Duodenal mucosa (tissue), 2 donors: ENCODE results near the gene ADGRF3.
"Not testable (repeated sequence)": the region's sequence is repeated elsewhere in the genome, so short reads cannot be mapped to it uniquely, and the experiment has no call there.

Experiments used
- H3K27ac ChIP-seq: one replicate; pipeline ENCODE4 v1.7.0; 2013; ENCODE audit warnings: low read depth, low read length
- H3K27me3 ChIP-seq, 2 donors: one replicate each; pipeline ENCODE4 v1.7.0; 2013; ENCODE audit warnings: low read length in 2 of 2, control low read depth in 1 of 2; ENCODE audit not compliant: insufficient read depth in 2 of 2, control insufficient read depth in 1 of 2
- H3K36me3 ChIP-seq, 2 donors: one replicate each; pipeline ENCODE4 v1.7.0; 2013; ENCODE audit warnings: low read length in 2 of 2, control low read depth in 1 of 2; ENCODE audit not compliant: insufficient read depth in 2 of 2, control insufficient read depth in 1 of 2
- H3K4me1 ChIP-seq, 2 donors: one replicate each; pipeline ENCODE4 v1.7.0; 2013; ENCODE audit warnings: low read length in 2 of 2, control low read depth in 1 of 2; ENCODE audit not compliant: insufficient read depth in 2 of 2, control insufficient read depth in 1 of 2
- H3K4me3 ChIP-seq, 2 donors: one replicate each; pipeline ENCODE4 v1.7.0; 2013; ENCODE audit warnings: low read length in 2 of 2, low read depth in 1 of 2
- H3K9ac ChIP-seq, 2 donors: one replicate each; pipeline ENCODE4 v1.7.0; 2013; ENCODE audit warnings: low read length in 2 of 2, low read depth in 1 of 2
- H3K9me3 ChIP-seq, 2 donors: one replicate each; pipeline ENCODE4 v1.7.0; 2013; ENCODE audit warnings: low read length in 2 of 2, control low read depth in 1 of 2; ENCODE audit not compliant: control insufficient read depth in 1 of 2

The ADGRF3 gene

DNA sequence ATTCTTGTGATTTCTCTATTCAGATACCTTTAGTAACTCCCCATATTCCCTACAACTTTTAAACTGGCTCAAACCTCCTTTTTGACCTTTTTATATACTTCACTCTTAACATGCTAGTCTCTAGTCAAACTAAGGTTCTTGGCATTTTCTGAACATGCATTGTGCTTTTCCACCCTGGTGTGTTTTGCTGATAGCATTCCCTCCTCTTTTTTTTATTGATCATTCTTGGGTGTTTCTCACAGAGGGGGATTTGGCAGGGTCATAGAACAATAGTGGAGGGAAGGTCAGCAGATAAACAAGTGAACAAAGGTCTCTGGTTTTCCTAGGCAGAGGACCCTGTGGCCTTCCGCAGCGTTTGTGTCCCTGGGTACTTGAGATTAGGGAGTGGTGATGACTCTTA lies 23.1 kb upstream of the ADGRF3 start:
- H3K36me3 ChIP-seq = peaks cover 3 to 48% of the 10 kb centered on the region in 2 donors
- H3K27me3 ChIP-seq, H3K9ac ChIP-seq, H3K4me1 ChIP-seq, H3K27ac ChIP-seq, H3K9me3 ChIP-seq, H3K4me3 ChIP-seq: not testable (repeated sequence)

DNA sequence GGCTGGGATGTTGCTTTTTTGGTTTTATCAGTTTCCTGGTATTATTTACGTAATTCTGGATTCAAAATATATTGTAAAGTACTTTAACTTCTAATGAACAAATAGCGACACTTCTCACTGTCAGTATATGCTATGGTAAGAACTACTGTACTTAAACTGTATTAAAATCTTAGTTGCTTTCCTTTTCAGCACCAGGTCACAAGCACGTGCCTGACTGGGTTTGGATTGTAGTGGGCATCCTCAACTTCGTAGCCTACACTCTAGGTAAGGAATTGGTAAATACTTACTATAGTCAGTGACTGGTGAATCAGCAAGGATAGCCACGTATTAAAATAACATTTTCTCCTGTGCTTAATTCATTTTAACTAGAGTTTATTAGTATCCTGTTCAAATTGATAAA lies 20.4 kb upstream of the ADGRF3 start:
- Histone ChIP-seq H3K4me3 (no peak overlapping the region), H3K9me3 (no peaks in the 10 kb centered on the region), H3K9ac (no peak overlapping the region), H3K36me3 (peaks cover 3 to 30% of the 10 kb centered on the region in 2 donors), H3K27ac (no peak overlapping the region), H3K4me1 (peaks cover 0 to 5% of the 10 kb centered on the region in 2 donors), H3K27me3 (no peaks in the 10 kb centered on the region)

DNA sequence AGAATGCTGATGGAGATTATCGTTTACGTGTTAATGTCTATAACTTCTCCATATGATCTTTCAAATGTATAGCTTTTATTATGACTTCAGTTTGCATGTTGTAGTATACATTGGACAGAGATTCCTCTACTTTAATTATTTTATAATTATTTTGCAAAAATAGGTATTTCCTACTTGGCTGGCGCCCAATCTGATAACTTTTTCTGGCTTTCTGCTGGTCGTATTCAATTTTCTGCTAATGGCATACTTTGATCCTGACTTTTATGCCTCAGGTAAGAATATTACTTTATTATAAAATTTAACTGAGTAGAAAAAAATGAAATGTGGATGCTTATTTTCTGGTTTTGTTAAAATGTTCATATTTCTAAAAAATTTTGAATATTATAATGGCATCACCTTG lies 18.1 kb upstream of the ADGRF3 start:
- H3K4me1 ChIP-seq = peaks cover 0 to 8% of the 10 kb centered on the region in 2 donors
- no peak overlapping the region for H3K27ac ChIP-seq
- no peaks in the 10 kb centered on the region for H3K27me3 ChIP-seq
- H3K9me3 ChIP-seq = no peaks in the 10 kb centered on the region
- no peak overlapping the region for H3K4me3 ChIP-seq
- H3K9ac ChIP-seq = no peak overlapping the region
- H3K36me3 ChIP-seq = peaks cover 3 to 30% of the 10 kb centered on the region in 2 donors

DNA sequence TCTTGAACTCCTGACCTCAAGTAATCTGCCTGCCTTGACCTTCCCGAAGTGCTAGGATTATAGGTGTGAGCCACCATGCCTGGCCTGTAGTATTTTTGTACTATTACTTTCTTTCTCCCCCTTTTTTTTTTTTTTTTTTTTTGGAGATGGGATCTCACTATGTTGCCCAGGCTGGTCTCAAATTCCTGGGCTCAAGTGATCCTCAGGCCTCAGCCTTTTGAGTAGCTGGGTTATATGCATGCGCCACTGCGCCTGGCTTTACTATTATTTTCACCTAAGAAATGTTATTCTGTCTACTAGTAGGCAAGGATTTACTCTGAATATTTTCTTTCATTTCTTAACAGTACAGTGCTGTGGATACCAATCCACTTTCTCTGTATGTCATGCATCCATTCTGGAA lies 17.4 kb upstream of the ADGRF3 start:
- Histone ChIP-seq H3K27ac (no peak overlapping the region), H3K9ac (no peak overlapping the region), H3K27me3 (no peaks in the 10 kb centered on the region), H3K4me3 (no peak overlapping the region), H3K9me3 (no peaks in the 10 kb centered on the region), H3K4me1 (peaks cover 0 to 10% of the 10 kb centered on the region in 2 donors), H3K36me3 (peaks cover 3 to 25% of the 10 kb centered on the region in 2 donors)

DNA sequence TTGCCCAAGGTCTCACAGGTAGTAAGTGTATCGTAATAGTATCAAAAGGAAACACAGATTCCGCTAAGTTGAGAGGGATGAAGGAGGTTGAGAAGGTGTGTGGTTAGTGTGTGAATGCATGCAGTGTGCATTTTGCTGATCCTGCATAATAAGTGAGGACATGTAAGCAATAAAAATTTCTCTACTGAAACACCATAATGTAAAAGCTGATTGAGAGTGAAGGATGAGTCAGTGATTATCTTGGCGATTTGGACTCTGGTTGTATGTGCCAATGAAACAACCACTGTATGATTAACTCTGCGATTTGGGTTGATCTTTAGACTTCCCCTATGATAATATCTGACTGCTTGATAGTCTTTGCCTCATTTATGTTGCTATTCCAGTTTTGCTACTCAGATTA lies 16.7 kb upstream of the ADGRF3 start:
- Histone ChIP-seq H3K27me3 (no peaks in the 10 kb centered on the region), H3K9me3 (no peaks in the 10 kb centered on the region), H3K27ac (no peak overlapping the region), H3K36me3 (peaks cover 2 to 24% of the 10 kb centered on the region in 2 donors), H3K4me1 (peaks cover 0 to 10% of the 10 kb centered on the region in 2 donors), H3K9ac (no peak overlapping the region), H3K4me3 (no peak overlapping the region)

DNA sequence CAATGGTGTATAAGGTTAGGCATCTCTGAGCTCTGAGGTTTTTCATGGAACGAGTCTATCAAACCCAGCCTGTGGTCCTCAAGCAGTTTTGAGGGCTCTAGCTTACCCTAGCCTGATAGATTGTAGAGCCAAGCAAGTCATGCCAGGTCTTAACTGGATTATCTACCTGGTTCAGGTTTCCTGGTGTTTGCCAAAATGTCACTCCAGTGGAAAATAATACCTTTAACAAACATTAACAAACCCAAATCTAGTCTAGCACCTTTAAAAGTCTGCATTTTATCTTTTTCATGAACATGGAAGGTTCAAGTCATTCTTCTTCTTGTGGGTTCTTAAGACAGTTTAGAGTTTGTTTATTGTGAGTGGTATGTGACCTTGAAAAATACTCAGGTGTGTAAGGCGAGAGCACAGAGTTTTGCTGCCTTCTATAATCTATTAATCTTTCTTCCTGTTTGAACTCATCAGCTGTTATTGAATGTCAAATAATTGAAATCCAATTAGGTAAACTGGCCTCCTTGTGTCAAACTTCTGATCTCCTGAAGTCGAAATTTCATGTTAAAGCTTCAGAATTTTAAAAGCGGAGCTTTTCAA lies 13.4 kb upstream of the ADGRF3 start:
- no peak overlapping the region for H3K4me3 ChIP-seq
- H3K27me3 ChIP-seq = no peaks in the 10 kb centered on the region
- H3K27ac ChIP-seq = no peak overlapping the region

DNA sequence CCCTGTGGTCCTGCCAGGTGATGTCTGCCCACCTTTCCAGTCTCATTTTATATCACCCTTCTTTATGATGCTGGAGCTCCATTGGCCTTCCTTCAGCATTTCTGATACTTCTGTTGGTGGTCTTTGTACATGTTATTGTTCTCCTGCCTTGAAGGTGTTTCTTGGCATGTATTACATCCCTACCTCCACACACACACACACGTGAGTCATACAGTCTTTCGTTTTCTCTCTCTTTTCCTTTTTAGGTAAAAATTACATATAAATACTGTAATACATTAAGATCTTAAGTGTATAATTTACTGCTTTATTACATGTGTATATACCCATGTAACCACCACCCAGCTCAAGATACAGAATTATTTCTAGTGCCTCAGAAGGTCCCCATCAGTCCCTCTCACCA lies 10.2 kb upstream of the ADGRF3 start:
- H3K9ac ChIP-seq = no peak overlapping the region
- H3K4me1 ChIP-seq = peaks cover 0 to 15% of the 10 kb centered on the region in 2 donors
- H3K4me3 ChIP-seq = no peak overlapping the region
- H3K27ac ChIP-seq = no peak overlapping the region
- H3K9me3 ChIP-seq = no peaks in the 10 kb centered on the region
- no peaks in the 10 kb centered on the region for H3K27me3 ChIP-seq
- no peaks in the 10 kb centered on the region for H3K36me3 ChIP-seq

More for the DNA sequence above, 13.4 kb upstream of the ADGRF3 start:
- Histone ChIP-seq H3K36me3 (peaks cover 0 to under 1% of the 10 kb centered on the region in 2 donors), H3K4me1 (peaks cover 0 to 19% of the 10 kb centered on the region in 2 donors), H3K9ac (no peak overlapping the region), H3K9me3 (no peaks in the 10 kb centered on the region)

DNA sequence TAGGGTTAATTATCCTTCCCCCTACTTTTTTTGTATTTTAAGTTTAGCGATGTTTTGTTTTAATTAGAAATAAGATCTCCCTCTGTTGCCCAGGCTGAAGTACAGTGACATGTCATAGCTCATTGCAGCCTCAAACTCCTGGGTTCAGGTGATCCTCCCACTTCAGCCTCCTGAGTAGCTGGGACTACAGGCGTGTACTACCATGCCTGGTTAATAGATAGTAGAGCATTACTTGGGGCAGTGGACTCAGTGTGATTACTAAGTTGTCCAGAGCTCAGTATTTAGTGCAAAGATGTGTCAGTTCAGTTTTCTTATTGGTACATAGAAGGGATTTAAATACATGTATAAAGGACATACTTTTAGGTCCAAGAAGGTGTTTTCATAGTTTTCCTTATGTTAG lies 9.5 kb upstream of the ADGRF3 start:
- no peak overlapping the region for H3K9ac ChIP-seq
- H3K4me1 ChIP-seq = peaks cover 0 to 15% of the 10 kb centered on the region in 2 donors
- no peaks in the 10 kb centered on the region for H3K27me3 ChIP-seq
- no peaks in the 10 kb centered on the region for H3K9me3 ChIP-seq
- no peak overlapping the region for H3K4me3 ChIP-seq
- no peaks in the 10 kb centered on the region for H3K36me3 ChIP-seq
- no peak overlapping the region for H3K27ac ChIP-seq

DNA sequence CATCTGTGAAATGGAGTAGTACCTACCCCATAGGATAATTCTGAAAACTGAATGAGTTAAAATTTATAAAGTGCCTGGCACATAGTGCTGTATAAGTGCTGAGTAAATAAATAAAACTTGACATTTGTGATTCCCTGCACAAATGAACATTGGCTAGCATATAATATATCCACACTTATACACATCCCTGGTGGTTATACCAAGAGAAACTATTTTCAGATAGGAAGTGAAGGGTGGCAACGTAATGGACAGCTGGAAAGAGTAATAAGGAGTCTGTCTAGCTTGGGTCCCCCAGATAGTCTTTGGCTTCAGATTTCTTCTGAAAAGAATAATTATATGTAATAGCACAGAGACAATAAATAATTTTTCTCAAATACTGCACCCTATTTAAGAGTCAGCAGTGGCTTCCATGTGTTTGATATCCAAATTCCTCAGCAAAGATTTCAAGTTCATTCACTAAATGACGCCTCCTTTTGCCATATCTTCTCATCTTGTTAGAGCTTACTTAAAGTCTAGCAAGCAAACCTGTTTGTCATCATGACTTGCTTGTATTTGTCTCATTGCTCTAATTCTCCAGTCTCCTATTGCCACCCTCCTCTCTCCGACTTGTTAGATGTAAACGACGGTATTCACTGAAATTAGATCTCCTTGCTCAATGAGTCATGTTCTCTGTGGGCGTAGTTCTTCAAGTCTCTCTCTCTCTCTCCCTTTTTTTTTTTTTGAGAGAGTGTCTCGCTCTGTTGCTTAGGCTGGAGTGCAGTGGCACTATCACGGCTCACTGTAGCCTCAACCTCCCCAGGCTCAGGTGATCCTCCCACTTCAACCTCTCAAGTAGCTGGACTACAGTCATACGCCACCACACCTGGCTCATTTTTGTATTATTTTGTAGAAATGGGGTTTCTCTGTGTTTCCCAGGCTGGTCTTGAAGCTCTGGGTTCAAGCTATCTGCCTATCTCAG lies 8.7 kb upstream of the ADGRF3 start:
- no peak overlapping the region for H3K4me3 ChIP-seq
- peaks cover 0 to 15% of the 10 kb centered on the region in 2 donors for H3K4me1 ChIP-seq
- H3K9ac ChIP-seq = no peak overlapping the region
- no peaks in the 10 kb centered on the region for H3K27me3 ChIP-seq
- H3K27ac ChIP-seq = no peak overlapping the region
- H3K36me3 ChIP-seq = no peaks in the 10 kb centered on the region
- H3K9me3 ChIP-seq = no peaks in the 10 kb centered on the region

DNA sequence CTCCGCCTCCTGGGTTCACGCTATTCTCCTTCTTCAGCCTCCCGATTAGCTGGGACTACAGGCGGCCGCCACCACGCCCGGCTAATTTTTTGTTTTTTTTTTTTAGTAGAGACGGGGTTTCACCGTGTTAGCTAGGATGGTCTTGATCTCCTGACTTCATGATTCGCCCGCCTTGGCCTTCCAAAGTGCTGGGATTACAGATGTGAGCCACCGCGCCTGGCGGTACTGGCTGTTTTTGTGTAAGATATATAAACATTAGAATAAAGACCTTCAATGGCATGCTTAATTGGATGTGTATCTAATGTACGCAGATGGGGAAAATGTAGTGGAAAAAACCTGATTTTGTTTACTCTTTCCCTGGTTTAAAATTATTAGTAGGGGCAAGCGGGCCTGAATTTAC lies 7.9 kb upstream of the ADGRF3 start:
- H3K4me1 ChIP-seq, H3K36me3 ChIP-seq, H3K4me3 ChIP-seq, H3K9me3 ChIP-seq, H3K27me3 ChIP-seq, H3K27ac ChIP-seq, H3K9ac ChIP-seq: not testable (repeated sequence)
